H1 (cell line): ENCODE measurements around the gene RERGL. TPM values are rescaled to one million over a fixed set of nuclear protein-coding genes. Genes with fewer than 3 reads are reported as not detected.

ENCODE experiments used
- FOSL1 ChIP-seq: IDR thresholded peaks from 2 replicates; pipeline ENCODE4 v1.6.1; 2011; ENCODE audit warnings: mild to moderate bottlenecking, low read depth, low read length, moderate library complexity; ENCODE audit not compliant: insufficient read depth
- TCF12 ChIP-seq: IDR thresholded peaks from 2 replicates; pipeline ENCODE4 v1.6.1; 2011; ENCODE audit warnings: low read depth, mild to moderate bottlenecking, low read length
- polyA plus RNA-seq, 7 experiments: library from polyadenylated mRNA; depleted of rRNA in 3 of 7; stranded (reverse) in 5 of 7; unstranded in 2 of 7; fragments of >200 nt in 5 of 7; fragments of 200-250 nt in 2 of 7; gene quantifications; 1 replicate in 5 of 7; 2 replicates in 1 of 7; 4 replicates in 1 of 7; pipeline versions ENCODE4 v1.2.1 to v1.2.3, GENCODE V29; 2011 to 2013; ENCODE audit warnings: missing spikeins in 2 of 7, mixed read lengths in 2 of 7
- total RNA-seq: library from RNA; stranded (reverse); fragmentation: NEBNext Ultra II Directional; extraction: Animal tissue kit (Norgen Biotek cat#: 25700); gene quantifications from 2 replicates; pipeline ENCODE4 v1.2.1, GENCODE V29; 2021

The RERGL gene
- total and polyA plus RNA-seq, 2 of the 8 experiments (the other 6 are each of a cell fraction or from before 2014, with no cell fraction given), result not detected

- TF ChIP-seq FOSL1, result no peak
- no peak for TF ChIP-seq TCF12
- TF ChIP-seq, all 59 proteins: peak for 0
Observed at GRCh38 chr12:18101043-18101442, 11.1 kb upstream of the RERGL start (continued).
